ENCODE measurements around the gene PLEKHH2. TPM values are rescaled to one million over a fixed set of nuclear protein-coding genes. Genes with fewer than 3 reads are reported as not detected.
"Not testable (repeated sequence)": the region's sequence is repeated elsewhere in the genome, so short reads cannot be mapped to it uniquely, and the experiment has no call there.

The PLEKHH2 gene
- polyA plus RNA-seq, 3 donors, result not detected

DNA sequence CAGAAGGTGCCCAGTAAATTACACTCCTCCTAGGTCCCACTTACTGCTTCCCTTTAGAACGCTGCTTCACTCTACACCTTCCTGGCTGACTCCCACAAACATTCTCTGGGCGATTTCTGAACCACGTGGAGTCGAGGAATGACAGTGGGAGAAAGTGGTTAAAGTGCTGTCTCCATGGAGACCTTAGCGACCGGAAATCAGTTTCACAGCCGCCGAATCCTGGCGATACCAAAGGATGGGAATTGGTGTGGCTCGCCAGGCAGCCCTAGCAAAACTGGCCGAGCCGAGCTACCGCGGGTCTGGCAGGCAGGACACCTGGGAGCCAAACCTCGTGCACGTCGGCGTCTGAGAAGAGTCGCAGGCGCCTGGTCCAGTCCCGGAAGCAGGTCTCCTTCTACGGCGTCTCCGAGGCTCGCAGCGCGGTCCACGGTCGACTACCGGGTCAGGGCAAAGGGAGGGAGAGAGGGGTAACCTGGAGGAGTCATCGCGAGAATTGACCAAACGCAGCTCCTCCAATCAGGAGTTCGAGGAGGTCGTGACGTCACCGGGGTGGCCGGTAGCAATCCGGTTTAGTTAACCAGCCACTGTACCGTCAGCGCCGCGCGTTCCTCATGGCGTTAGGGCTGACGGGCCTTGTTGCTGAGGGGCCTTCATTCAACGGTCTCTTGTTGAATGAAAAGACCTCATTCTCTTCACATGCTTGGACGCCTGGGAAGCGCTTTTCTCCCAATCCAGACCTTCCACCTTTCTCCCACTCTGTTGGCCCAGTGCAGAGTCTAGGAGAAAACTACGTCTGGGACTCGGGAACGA lies 41.3 kb upstream of the PLEKHH2 start, which contains the start of gene THADA:
Gene THADA (minus strand): TSS at position 436 of the 810 bp plus-strand sequence. CDS start 3,646 bp downstream, outside the sequence.
- Histone ChIP-seq H3K79me2 (ENCODE audit: insufficient read depth, low read length) (peaks cover 17% of the 10 kb centered on the region), H3K27ac (ENCODE audit: low read depth in 1 of 2, low read length in 2 of 2) (peak within 1 kb of the TSS; percentile 78 to 96), H2AFZ (ENCODE audit: insufficient read depth, low read depth, low read length, poor library complexity, severe bottlenecking) (peak within 1 kb of the TSS; percentile 96), H3K4me2 (replicated peaks; ENCODE audit: extremely low read depth, low read length, poor library complexity, severe bottlenecking) (peak within 1 kb of the TSS; percentile 85), H3K4me1 (ENCODE audit: control insufficient read depth in 1 of 2, insufficient read depth in 2 of 2, low read length in 2 of 2) (peaks cover 16 to 22% of the 10 kb centered on the region in 2 donors), H3K9me3 (replicated peaks in 1 of 2; ENCODE audit: control insufficient read depth in 1 of 2, insufficient read depth in 1 of 2, low read length in 2 of 2) (no peaks in the 10 kb centered on the region), H3K9ac (ENCODE audit: insufficient read depth, low read length, poor library complexity, severe bottlenecking) (peak within 1 kb of the TSS; percentile 84), H3K27me3 (ENCODE audit: control insufficient read depth in 2 of 2, insufficient read depth in 2 of 2, low read length in 2 of 2) (no peaks in the 10 kb centered on the region), H4K20me1 (ENCODE audit: insufficient read depth, low read length) (no peaks in the 10 kb centered on the region), H3K36me3 (replicated peaks in 1 of 2; ENCODE audit: control insufficient read depth in 1 of 2, insufficient read depth in 2 of 2, low read length in 2 of 2) (peaks cover 14 to 15% of the 10 kb centered on the region in 2 donors), H3K4me3 (replicated peaks in 1 of 3; ENCODE audit: low read depth in 2 of 3, low read length in 3 of 3) (peak within 1 kb of the TSS; percentile 78 to 98 (median 91))
- peak within 1 kb of the TSS; percentile 92 to 95 for H3K4me3 Mint-ChIP-seq
- DNase-seq, result peak; percentile 98 to 99 (median 98)
- peaks cover 21% of the 10 kb centered on the region for H3K4me1 Mint-ChIP-seq
- TF ChIP-seq, protein P1, sequence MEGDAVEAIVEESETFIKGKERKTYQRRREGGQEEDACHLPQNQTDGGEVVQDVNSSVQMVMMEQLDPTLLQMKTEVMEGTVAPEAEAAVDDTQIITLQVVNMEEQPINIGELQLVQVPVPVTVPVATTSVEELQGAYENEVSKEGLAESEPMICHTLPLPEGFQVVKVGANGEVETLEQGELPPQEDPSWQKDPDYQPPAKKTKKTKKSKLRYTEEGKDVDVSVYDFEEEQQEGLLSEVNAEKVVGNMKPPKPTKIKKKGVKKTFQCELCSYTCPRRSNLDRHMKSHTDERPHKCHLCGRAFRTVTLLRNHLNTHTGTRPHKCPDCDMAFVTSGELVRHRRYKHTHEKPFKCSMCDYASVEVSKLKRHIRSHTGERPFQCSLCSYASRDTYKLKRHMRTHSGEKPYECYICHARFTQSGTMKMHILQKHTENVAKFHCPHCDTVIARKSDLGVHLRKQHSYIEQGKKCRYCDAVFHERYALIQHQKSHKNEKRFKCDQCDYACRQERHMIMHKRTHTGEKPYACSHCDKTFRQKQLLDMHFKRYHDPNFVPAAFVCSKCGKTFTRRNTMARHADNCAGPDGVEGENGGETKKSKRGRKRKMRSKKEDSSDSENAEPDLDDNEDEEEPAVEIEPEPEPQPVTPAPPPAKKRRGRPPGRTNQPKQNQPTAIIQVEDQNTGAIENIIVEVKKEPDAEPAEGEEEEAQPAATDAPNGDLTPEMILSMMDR (IDR thresholded peaks at IDR 0.05), result no peak
- peaks cover 5 to 11% of the 10 kb centered on the region in 2 donors for H3K36me3 Mint-ChIP-seq
- intact Hi-C loops (cut with micrococcal nuclease), result loop anchor here (10.0 kb wide), 3 partner anchors 399 to 769 kb away; partner anchors contain the start of genes CAMKMT (in 1 of the 2), LRPPRC (in 1 of the 2), PPM1B (in 1 of the 2) and PREPL (in 1 of the 2)
- peaks cover 2 to 8% (median 3%) of the 10 kb centered on the region in 3 donors for H3K27me3 Mint-ChIP-seq (ENCODE audit: low read depth in 3 of 3)
- H3K9me3 Mint-ChIP-seq, result no peaks in the 10 kb centered on the region
- under 1% methylated on average over 47 of the region's 52 CpGs for WGBS (ENCODE audit: insufficient coverage)
- H3K27ac Mint-ChIP-seq, result peak within 1 kb of the TSS; percentile 93 to 98 (median 97)

DNA sequence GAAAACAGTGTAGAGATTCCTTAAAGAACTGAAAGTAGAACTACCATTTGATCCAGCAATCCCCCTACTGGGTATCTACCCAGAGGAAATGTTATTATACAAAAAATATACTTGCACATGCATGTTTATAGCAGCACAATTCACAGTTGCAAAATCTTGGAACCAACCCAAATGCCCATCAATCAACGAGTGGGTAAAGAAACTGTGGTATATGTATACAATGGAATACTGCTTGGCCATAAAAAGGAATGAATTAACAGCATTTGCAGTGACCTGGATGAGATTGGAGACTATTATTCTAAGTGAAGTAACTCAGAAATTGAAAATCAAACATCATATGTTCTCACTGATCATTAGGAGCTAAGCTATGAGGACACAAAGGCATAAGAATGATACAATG lies 36.5 kb upstream of the PLEKHH2 start:
- H3K4me1 Mint-ChIP-seq; H2AFZ ChIP-seq (ENCODE audit: insufficient read depth, low read depth, low read length, poor library complexity, severe bottlenecking); H3K79me2 ChIP-seq (ENCODE audit: insufficient read depth, low read length); H4K20me1 ChIP-seq (ENCODE audit: insufficient read depth, low read length); H3K27ac ChIP-seq (ENCODE audit: low read depth in 1 of 2, low read length in 2 of 2); H3K27ac Mint-ChIP-seq; H3K9me3 Mint-ChIP-seq; H3K4me3 Mint-ChIP-seq; DNase-seq; H3K27me3 ChIP-seq (ENCODE audit: control insufficient read depth in 2 of 2, insufficient read depth in 2 of 2, low read length in 2 of 2); H3K9ac ChIP-seq (ENCODE audit: insufficient read depth, low read length, poor library complexity, severe bottlenecking); H3K4me3 ChIP-seq (replicated peaks in 1 of 3; ENCODE audit: low read depth in 2 of 3, low read length in 3 of 3); H3K27me3 Mint-ChIP-seq (ENCODE audit: low read depth in 3 of 3); H3K9me3 ChIP-seq (replicated peaks in 1 of 2; ENCODE audit: control insufficient read depth in 1 of 2, insufficient read depth in 1 of 2, low read length in 2 of 2); H3K4me2 ChIP-seq (replicated peaks; ENCODE audit: extremely low read depth, low read length, poor library complexity, severe bottlenecking); H3K36me3 ChIP-seq (replicated peaks in 1 of 2; ENCODE audit: control insufficient read depth in 1 of 2, insufficient read depth in 2 of 2, low read length in 2 of 2); H3K36me3 Mint-ChIP-seq: not testable (repeated sequence)
- H3K4me1 ChIP-seq (ENCODE audit: control insufficient read depth in 1 of 2, insufficient read depth in 2 of 2, low read length in 2 of 2), result peaks cover 7 to 12% of the 10 kb centered on the region in 2 donors
- intact Hi-C loops (cut with micrococcal nuclease), result loop anchor here in 1 of 2 donors (10.0 kb wide), 1 partner anchor 776 kb away; no protein-coding TSS in a partner anchor
- WGBS (ENCODE audit: insufficient coverage), result no CpG with 5 or more reads among the region's 1 CpG

Data from CD14-positive monocyte (primary cell).